Left cardiac atrium (tissue), 4 donors: ENCODE results near the gene CHD6. TPM values are rescaled to one million over a fixed set of nuclear protein-coding genes. Genes with fewer than 3 reads are reported as not detected.

Experiments
- ATAC-seq, 2 donors: fragments of 200-7000 bp; cut with Tn5 transposase; one replicate each; pipeline ENCODE4 v1.9.1; 2020; ENCODE audit warnings: mild to moderate bottlenecking in 2 of 2, moderate library complexity in 2 of 2
- DNase-seq: peaks from one replicate; pipeline ENCODE4 v3.0.0-alpha.2; 2020
- intact Hi-C, 2 donors: fragments of 100-400 bp; cut with DNase I; formaldehyde crosslinking; loops; one replicate each; pipeline versions ENCODE4 v1.14.1 to v1.15.1; 2022 to 2023
- total RNA-seq, 2 donors: library from RNA; stranded (reverse); fragmentation: NEBNext Ultra II Directional; extraction: Animal tissue kit (Norgen Biotek cat#: 25700); gene quantifications; one replicate each; pipeline ENCODE4 v1.2.1, GENCODE V29; 2021
- donor health status: DM: no; HTN: yes; CAD: no.
- donor health status: DM: no; HTN: yes; CAD: no; lungs with severe emphysema.
- donor health status: DM: yes; HTN: yes; CAD: no.
- donor health status: Dilated cardiomyopathy.

CHD6 gene
- total RNA-seq, 2 donors from 2014 or later, result 35.6 to 36.5 TPM

- DNase-seq (no peak), ATAC-seq (no peak)
- intact Hi-C loops, result no loop called here
Observed at GRCh38 chr20:41627611-41628244, 9.6 kb upstream of the CHD6 start.

- intact Hi-C loops, result no loop called here
- no peak for ATAC-seq
- DNase-seq, result no peak
Observed at GRCh38 chr20:41627001-41627495, 8.9 kb upstream of the CHD6 start.

- ATAC-seq (no peak), DNase-seq (no peak)
- intact Hi-C loops, result no loop called here
Observed at GRCh38 chr20:41623625-41624375, 5.6 kb upstream of the CHD6 start.

- intact Hi-C loops, result no loop called here
- DNase-seq, result no peak
- ATAC-seq, result no peak
Observed at GRCh38 chr20:41622584-41622983, 4.4 kb upstream of the CHD6 start.

GRCh38 chr20:41621971-41622370 is 3.8 kb upstream of the CHD6 start:
- intact Hi-C loops, result no loop called here
- ATAC-seq (no peak), DNase-seq (no peak)

GRCh38 chr20:41621421-41621820 is 3.2 kb upstream of the CHD6 start:
- intact Hi-C loops, result no loop called here
- ATAC-seq, result no peak

GRCh38 chr20:41619360-41620100 is 1.4 kb upstream of the CHD6 start:
- ATAC-seq, result no peak
- DNase-seq, result no peak
- intact Hi-C loops, result loop anchor here in 1 of 2 donors (5.0 to 10.0 kb wide), 2 partner anchors 75 to 107 kb away; no protein-coding TSS in a partner anchor

More at GRCh38 chr20:41621421-41621820, 3.2 kb upstream of the CHD6 start:
- no peak for DNase-seq

- ATAC-seq (peak; percentile 2 to 17), DNase-seq (no peak)
- intact Hi-C loops, result loop anchor here in 1 of 2 donors (5.0 to 10.0 kb wide), 2 partner anchors 76 to 107 kb away; no protein-coding TSS in a partner anchor
Observed at GRCh38 chr20:41618807-41619311, 682 bp upstream of the CHD6 start.

GRCh38 chr20:41617059-41617901 is 897 bp downstream of the CHD6 start:
- intact Hi-C loops, result loop anchor here in 1 of 2 donors (5.0 to 10.0 kb wide), 2 partner anchors 78 to 105 kb away; no protein-coding TSS in a partner anchor
- ATAC-seq (no peak), DNase-seq (peak; percentile 56)

GRCh38 chr20:41616228-41616627 is 1.9 kb downstream of the CHD6 start:
- no peak for ATAC-seq
- intact Hi-C loops, result loop anchor here in 1 of 2 donors (5.0 to 10.0 kb wide), 2 partner anchors 79 to 104 kb away; no protein-coding TSS in a partner anchor

GRCh38 chr20:41615676-41616075 is 2.5 kb downstream of the CHD6 start:
- no peak for DNase-seq
- intact Hi-C loops, result loop anchor here in 1 of 2 donors (5.0 to 10.0 kb wide), 2 partner anchors 79 to 103 kb away; no protein-coding TSS in a partner anchor
- ATAC-seq, result no peak

More at GRCh38 chr20:41616228-41616627, 1.9 kb downstream of the CHD6 start:
- no peak for DNase-seq

GRCh38 chr20:41615110-41615509 is 3.1 kb downstream of the CHD6 start:
- ATAC-seq, result no peak
- DNase-seq, result no peak
- intact Hi-C loops, result loop anchor here in 1 of 2 donors (5.0 to 10.0 kb wide), 2 partner anchors 80 to 103 kb away; no protein-coding TSS in a partner anchor

GRCh38 chr20:41613321-41613720 is 4.9 kb downstream of the CHD6 start:
- intact Hi-C loops, result loop anchor here in 1 of 2 donors (10.0 kb wide), 1 partner anchor 81 kb away; no protein-coding TSS in a partner anchor
- ATAC-seq (no peak), DNase-seq (no peak)

- no peak for ATAC-seq
- DNase-seq, result no peak
- intact Hi-C loops, result no loop called here
Observed at GRCh38 chr20:41609474-41609873, 8.7 kb downstream of the CHD6 start.

GRCh38 chr20:41608606-41609005 is 9.6 kb downstream of the CHD6 start:
- intact Hi-C loops, result no loop called here
- no peak for DNase-seq

GRCh38 chr20:41607791-41608190 is 10.4 kb downstream of the CHD6 start:
- DNase-seq, result no peak
- intact Hi-C loops, result no loop called here
- ATAC-seq, result no peak

More at GRCh38 chr20:41608606-41609005, 9.6 kb downstream of the CHD6 start:
- ATAC-seq, result no peak

- ATAC-seq, result no peak
- intact Hi-C loops, result no loop called here
- no peak for DNase-seq
Observed at GRCh38 chr20:41604002-41604401, 14.2 kb downstream of the CHD6 start.

- intact Hi-C loops, result no loop called here
- no peak for DNase-seq
- peak in 1 of 2 donors; percentile 25 for ATAC-seq
Observed at GRCh38 chr20:41601742-41602141, 16.4 kb downstream of the CHD6 start.
